HG03039 (cell line): ENCODE data around the gene ABLIM2.

Source experiments
- ATAC-seq: cut with Tn5 transposase; IDR thresholded peaks from one replicate; pipeline ENCODE4 v1.9.1; 2021; ENCODE audit warnings: mild to moderate bottlenecking, moderate library complexity; ENCODE audit not compliant: unreplicated experiment

Gene ABLIM2

GRCh38 chr4:8123389-8123788 is 35.2 kb downstream of the ABLIM2 start:
- no peak for ATAC-seq

DNA sequence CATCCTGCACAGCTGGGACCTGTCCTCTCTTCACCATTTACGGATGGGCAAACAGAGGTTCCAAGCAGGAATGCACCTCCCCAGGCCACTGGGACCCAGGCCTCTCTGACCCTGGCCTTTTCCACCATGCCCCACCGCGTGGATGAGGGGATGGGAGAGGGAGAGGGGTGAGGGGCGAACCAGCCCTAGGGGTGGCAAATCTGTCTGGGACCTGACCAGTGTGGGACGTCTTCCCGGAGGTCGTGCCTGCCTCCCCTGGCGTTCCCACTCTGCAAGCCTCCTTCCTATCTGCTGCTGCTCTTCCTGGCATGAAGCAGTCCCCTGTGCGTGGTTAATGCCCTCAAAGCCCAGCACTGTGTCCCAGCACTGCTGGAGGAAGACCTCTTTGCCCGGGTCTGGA is 35.9 kb downstream of the ABLIM2 start:
- no peak for ATAC-seq

DNA sequence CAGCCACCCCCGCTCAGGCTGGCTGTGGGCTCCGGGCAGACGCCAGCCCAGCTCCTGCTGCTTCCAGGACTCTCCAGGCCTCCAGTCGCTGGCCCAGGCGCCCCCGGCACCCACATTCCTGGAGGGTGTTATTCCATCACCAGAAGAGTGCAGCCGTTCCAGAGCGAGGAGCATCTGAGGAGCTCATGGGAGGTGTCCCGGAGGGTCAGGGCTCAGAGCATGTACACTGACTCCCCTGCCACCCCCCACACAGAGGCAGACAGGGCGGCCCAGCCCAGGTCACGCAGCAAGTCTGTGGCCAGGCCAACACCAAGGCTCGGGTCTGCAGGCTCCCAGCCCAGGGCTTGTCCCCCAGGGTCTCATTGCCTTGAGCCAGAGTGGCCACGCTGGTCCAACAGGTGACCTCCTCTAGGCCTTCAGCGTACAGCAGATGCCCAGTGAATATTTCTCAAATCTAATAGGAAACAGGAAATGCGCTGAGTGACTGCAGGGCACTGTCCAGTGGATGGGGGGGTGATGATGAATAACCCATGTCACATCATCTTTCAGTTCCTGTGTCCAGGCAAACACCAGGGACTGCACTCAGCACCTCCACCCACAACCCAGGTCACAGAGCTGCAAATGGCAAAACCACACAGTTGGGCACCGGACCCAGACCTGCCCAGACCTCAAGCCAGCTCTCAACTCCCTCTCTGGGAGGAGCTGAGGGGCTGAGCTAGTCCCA is 37.2 kb downstream of the ABLIM2 start:
- ATAC-seq, result no peak

- ATAC-seq, result no peak
Measured at GRCh38 chr4:8120501-8120900, 38.1 kb downstream of the ABLIM2 start.

- no peak for ATAC-seq
Measured at GRCh38 chr4:8119877-8120276, 38.7 kb downstream of the ABLIM2 start.

- no peak for ATAC-seq
Measured at GRCh38 chr4:8118531-8118930, 40.1 kb downstream of the ABLIM2 start.

DNA sequence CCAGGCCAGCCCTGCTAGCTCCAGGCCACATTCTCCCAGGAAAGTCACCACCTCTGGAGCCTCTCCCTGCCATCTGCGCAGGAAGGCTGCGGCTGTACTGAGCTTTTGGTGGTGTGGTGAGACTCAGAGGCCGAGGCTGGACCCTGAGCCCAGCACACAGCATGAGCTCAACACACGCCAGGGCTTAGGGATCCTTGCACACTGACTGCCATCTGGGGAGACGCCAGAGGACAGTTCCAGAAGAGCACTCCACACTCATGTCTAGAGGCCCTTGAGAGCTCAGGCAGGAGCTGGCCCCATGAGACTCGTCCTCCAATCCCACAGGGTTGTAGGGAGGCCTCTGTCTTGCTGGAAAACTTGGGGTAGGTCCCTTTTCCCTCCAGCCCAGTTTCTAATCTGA is 40.6 kb downstream of the ABLIM2 start:
- ATAC-seq, result no peak

GRCh38 chr4:8117278-8117682 is 41.3 kb downstream of the ABLIM2 start:
- no peak for ATAC-seq

DNA sequence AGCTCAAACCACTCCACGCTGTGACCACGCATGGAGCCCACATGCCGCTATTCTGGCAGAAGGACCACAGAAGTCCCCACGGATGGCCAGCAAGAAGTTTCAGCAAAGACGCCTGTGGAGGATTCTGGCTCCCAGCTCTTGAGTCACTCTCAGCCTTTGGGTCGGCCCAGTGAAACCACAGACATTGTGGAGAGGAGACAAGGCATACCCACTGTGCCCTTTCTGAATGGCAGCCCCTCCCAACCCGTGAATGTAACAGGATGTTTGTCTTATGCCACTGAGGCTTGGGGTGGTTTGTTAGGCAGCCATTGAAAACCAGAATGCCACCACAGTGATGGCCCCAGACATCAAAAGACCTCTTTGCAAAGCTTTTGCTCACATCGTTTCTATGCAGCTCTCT is 42.7 kb downstream of the ABLIM2 start:
- no peak for ATAC-seq

GRCh38 chr4:8115203-8115520 is 43.5 kb downstream of the ABLIM2 start:
- no peak for ATAC-seq

DNA sequence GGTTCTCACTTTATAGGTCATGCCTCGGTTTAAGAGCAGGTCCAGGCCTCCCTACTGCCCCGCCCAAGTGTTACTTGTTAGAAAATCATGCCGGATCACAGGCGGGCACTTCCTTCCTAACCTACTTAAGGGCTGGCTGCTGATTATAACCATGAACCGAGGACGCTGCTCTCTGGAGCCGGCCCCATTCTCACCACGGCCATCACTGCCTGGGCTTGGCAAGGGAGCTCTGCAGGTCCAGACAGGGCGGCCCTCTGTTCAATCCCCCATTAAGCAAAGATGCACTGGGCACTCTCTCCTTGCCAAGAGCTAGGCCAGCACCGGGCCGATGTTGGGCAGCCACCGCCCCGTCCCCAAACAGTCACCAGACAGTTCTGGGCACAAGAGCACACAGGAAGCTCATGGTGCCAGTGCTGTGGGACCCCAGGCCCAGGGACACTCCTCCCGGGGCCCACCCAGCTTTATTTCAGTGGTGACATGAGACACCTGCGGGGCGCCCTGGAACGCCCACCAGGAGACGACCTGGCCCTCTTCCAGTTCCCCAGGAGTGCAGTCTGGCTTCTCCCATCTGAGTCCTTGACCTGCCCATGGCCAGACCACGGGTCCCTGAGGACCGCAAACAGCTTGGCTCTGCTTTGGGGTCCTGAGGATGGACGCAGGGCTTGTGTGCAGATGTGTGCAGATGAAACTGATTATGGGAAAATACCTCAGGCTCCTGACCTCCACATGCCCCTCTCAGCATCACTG is 44.0 kb downstream of the ABLIM2 start:
- no peak for ATAC-seq

- no peak for ATAC-seq
Measured at GRCh38 chr4:8113611-8114377, 44.8 kb downstream of the ABLIM2 start.

DNA sequence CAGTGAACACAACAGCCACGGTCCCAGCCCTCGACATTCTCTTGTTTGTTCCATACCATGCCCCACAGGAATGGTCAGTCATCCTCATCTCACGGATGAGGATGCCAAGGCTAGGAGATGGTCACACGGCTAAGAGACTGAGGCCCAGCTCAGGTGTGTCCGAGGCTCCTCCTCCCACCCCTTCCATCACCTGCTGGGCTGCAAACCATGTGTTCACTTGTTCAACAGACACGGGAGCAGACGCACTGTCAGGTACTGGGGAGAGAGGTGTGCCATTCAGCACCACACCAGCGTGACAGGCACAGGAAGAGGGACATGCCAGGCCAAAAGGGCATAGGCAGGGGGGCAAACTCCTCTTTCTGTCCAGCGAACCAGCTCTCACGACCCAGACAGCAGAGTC is 45.9 kb downstream of the ABLIM2 start:
- no peak for ATAC-seq

- no peak for ATAC-seq
Measured at GRCh38 chr4:8112036-8112576, 46.5 kb downstream of the ABLIM2 start.

DNA sequence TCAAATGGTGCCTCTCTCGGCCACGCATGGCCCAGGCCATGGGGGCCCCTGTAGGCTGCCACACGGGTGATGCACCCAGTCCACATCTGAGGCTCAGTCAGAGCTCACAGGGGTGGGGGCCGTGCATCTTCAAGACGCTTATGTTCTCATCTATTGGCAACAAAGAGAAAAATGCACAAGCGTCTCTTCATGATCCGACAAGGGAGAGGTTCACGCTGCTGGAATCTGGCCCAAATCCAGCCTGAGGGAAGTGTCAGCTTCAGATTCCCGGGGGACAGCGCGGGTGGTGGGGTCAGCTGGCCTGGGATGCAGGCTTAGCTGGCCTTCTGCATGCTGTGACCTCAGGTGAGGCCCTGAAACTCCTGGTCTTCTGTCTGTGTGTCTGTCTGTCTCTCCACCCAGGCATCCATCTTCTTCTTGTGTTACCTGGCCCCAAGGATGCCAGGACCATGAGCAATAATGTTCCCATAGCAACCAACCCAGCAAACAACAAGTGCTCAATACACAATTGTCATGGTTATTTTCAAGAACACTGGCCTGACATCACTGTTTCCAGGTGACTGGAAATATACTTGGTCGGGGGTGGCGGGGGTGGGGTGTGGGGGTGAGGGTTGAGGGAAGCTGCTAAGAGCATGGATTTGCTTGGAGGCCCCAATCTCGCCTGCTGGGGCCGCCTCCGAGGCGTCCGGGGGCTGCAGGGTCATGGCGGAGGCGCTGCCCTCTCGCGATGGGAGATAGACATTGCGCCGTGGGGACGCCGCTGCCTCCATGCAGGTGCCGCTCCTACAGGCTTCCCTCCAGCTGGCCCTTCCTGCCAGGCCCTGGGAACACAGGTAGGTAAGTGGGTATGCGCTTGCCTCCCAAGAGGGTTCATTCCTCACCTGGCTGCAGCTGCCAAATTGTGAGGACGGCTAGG is 48.3 kb downstream of the ABLIM2 start:
- ATAC-seq, result no peak

DNA sequence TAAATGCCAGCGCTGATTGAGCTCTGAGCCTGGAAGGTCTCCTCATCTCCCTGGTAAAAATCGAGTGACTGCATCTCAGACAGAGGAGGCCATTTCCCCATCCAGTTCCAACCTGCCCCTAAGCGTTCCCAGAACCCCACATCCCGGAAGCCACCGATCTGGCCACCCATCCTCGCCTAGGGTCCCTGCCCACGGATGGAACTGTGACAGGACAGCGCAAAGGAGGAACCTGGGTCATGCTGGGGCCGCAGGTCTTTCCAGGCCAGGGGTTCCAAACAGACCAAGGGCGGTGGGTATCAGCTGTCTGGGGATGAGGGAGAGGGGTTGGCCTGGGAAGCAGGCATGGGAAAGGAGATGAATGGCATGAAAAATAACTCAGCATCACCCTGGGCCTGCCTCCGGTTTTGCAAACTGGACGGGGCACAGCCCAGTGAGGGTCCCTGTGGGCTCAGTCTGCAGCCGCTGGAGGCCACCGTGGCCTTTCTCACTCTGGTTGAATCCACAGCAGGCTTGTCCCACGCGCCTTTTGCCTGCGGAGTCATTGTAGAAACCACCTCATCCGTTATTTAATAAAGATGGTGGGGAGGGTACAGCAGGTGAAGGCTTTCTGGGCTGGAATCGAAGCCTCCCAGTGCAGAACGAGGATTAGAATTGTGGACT is 49.1 kb downstream of the ABLIM2 start:
- no peak for ATAC-seq

DNA sequence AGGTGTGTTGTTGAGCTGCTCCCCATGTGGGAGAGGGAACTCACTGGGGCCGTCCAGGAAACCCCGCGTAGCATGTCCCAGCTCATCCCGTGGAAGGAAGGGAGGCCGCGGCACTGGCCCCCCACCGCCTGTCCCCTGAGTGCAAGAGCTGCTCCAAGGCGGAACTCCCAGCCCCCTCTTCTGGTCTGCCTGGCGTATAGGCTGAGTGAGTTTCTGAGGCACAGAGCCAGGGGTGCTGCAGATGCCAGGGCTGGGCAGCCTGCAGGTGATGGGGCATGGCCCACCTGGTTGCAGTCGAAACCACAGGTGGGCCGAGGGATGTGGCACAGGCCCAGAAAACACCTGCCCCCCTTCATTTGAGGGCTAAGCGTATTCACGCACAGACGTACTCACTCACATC is 49.6 kb downstream of the ABLIM2 start:
- ATAC-seq, result no peak

- ATAC-seq, result no peak
Measured at GRCh38 chr4:8108261-8108660, 50.4 kb downstream of the ABLIM2 start.

GRCh38 chr4:8107146-8107657 is 51.4 kb downstream of the ABLIM2 start:
- ATAC-seq, result no peak

GRCh38 chr4:8106451-8107025 is 52.1 kb downstream of the ABLIM2 start:
- ATAC-seq, result no peak
